Neural crest cell (in vitro differentiated cells): Measurements from ENCODE around the gene ST7L. TPM values are rescaled to one million over a fixed set of nuclear protein-coding genes. Genes with fewer than 3 reads are reported as not detected.

Source experiments
- DNase-seq: peaks from one replicate; pipeline ENCODE4 v3.0.0; 2021; ENCODE audit warnings: low read depth, mixed read lengths, low spot score
- H3K27ac Mint-ChIP-seq: one replicate; pipeline ENCODE4 v1.8.0; 2021; ENCODE audit warnings: mild to moderate bottlenecking, mixed read lengths; ENCODE audit not compliant: unreplicated experiment
- H3K27me3 Mint-ChIP-seq: 2 replicates; pipeline ENCODE4 v1.8.0; 2021; ENCODE audit warnings: low read depth, mild to moderate bottlenecking, mixed read lengths
- H3K36me3 Mint-ChIP-seq: 2 replicates; pipeline ENCODE4 v1.8.0; 2021; ENCODE audit warnings: low read depth, mild to moderate bottlenecking, mixed read lengths
- H3K4me1 Mint-ChIP-seq: 2 replicates; pipeline ENCODE4 v1.8.0; 2021; ENCODE audit warnings: mixed read lengths
- H3K4me3 Mint-ChIP-seq: one replicate; pipeline ENCODE4 v1.8.0; 2021; ENCODE audit warnings: mild to moderate bottlenecking, mixed read lengths
- H3K9me3 Mint-ChIP-seq: 2 replicates; pipeline ENCODE4 v1.8.0; 2021; ENCODE audit warnings: mixed read lengths
- CTCF ChIP-seq: fragments of 200-600 bp; sonication (generic); conservative IDR thresholded peaks from 2 replicates; pipeline ENCODE4 v1.5.0; 2021; ENCODE audit warnings: antibody characterized with exemption, mild to moderate bottlenecking
- total RNA-seq: library from RNA; stranded (reverse); gene quantifications from 2 replicates; pipeline ENCODE4 v1.2.1, GENCODE V29; 2021

The ST7L gene
- total RNA-seq, 1 donor from 2014 or later = 20.4 TPM

GRCh38 chr1:112594208-112594876 is 24.6 kb downstream of the ST7L start:
- peaks cover 15% of the 10 kb centered on the region for H3K36me3 Mint-ChIP-seq
- TF ChIP-seq CTCF = no peak
- H3K9me3 Mint-ChIP-seq = no peaks in the 10 kb centered on the region
- no peak overlapping the region for H3K4me3 Mint-ChIP-seq
- DNase-seq = no peak
- no peaks in the 10 kb centered on the region for H3K27me3 Mint-ChIP-seq
- H3K4me1 Mint-ChIP-seq = peaks cover 10% of the 10 kb centered on the region
- no peak overlapping the region for H3K27ac Mint-ChIP-seq

- no peak for DNase-seq
- Mint-ChIP-seq H3K27me3 (no peaks in the 10 kb centered on the region), H3K27ac (peak overlapping the region; percentile 13), H3K36me3 (peaks cover 31% of the 10 kb centered on the region), H3K4me3 (no peak overlapping the region), H3K4me1 (peaks cover 10% of the 10 kb centered on the region), H3K9me3 (peaks cover 3% of the 10 kb centered on the region)
- TF ChIP-seq CTCF = no peak
Observed at GRCh38 chr1:112589766-112590165, 29.2 kb downstream of the ST7L start.

- Mint-ChIP-seq H3K4me3 (no peak overlapping the region), H3K27ac (no peak overlapping the region), H3K4me1 (no peaks in the 10 kb centered on the region), H3K27me3 (no peaks in the 10 kb centered on the region), H3K36me3 (peaks cover 8% of the 10 kb centered on the region), H3K9me3 (no peaks in the 10 kb centered on the region)
- no peak for TF ChIP-seq CTCF
- no peak for DNase-seq
Observed at GRCh38 chr1:112583366-112583765, 35.6 kb downstream of the ST7L start.

GRCh38 chr1:112581586-112582192 is 37.3 kb downstream of the ST7L start:
- H3K4me3 Mint-ChIP-seq = no peak overlapping the region

GRCh38 chr1:112579801-112580510 is 39.0 kb downstream of the ST7L start:
- H3K4me1 Mint-ChIP-seq = no peaks in the 10 kb centered on the region
- H3K27ac Mint-ChIP-seq = no peak overlapping the region

More at GRCh38 chr1:112581586-112582192, 37.3 kb downstream of the ST7L start:
- peaks cover 4% of the 10 kb centered on the region for H3K36me3 Mint-ChIP-seq
- no peaks in the 10 kb centered on the region for H3K4me1 Mint-ChIP-seq
- DNase-seq = no peak
- no peak for TF ChIP-seq CTCF
- H3K27ac Mint-ChIP-seq = peak overlapping the region; percentile 75
- H3K9me3 Mint-ChIP-seq = no peaks in the 10 kb centered on the region
- no peaks in the 10 kb centered on the region for H3K27me3 Mint-ChIP-seq

More at GRCh38 chr1:112579801-112580510, 39.0 kb downstream of the ST7L start:
- TF ChIP-seq CTCF = no peak
- peaks cover 11% of the 10 kb centered on the region for H3K36me3 Mint-ChIP-seq
- DNase-seq = no peak
- H3K9me3 Mint-ChIP-seq = no peaks in the 10 kb centered on the region
- no peak overlapping the region for H3K4me3 Mint-ChIP-seq
- no peaks in the 10 kb centered on the region for H3K27me3 Mint-ChIP-seq
